HL-60 (cell line): ENCODE measurements around the gene ICAM1.

Experiments used
- CTCF ChIP-seq: IDR thresholded peaks from one replicate; pipeline ENCODE4 v1.5.1; 2011; ENCODE audit warnings: low read length, control low read depth, inconsistent platforms; ENCODE audit not compliant: insufficient read depth
- GABPA ChIP-seq: IDR thresholded peaks from 2 replicates; pipeline ENCODE4 v1.6.1; 2012; ENCODE audit warnings: low read depth
- POLR2AphosphoS5 ChIP-seq: IDR thresholded peaks from 2 replicates; pipeline ENCODE4 v1.6.1; 2012; ENCODE audit warnings: low read depth
- REST ChIP-seq: IDR thresholded peaks from 2 replicates; pipeline ENCODE4 v1.6.1; 2012; ENCODE audit warnings: low read depth; ENCODE audit not compliant: insufficient replicate concordance

- TF ChIP-seq CTCF (no peak), POLR2AphosphoS5 (no peak), REST (no peak), GABPA (no peak)
These were observed 56.9 kb downstream of the ICAM1 start for GRCh38 chr19:10327793-10328192.
